SK-N-SH treated with all-trans-retinoic acid at 6 μM for 48 hours (cell line): ENCODE results near the gene EP400.

Source experiments
- ATAC-seq: fragments of 200-7000 bp; cut with Tn5 transposase; 3 replicates; pipeline ENCODE4 v1.9.1; 2020; ENCODE audit warnings: mild to moderate bottlenecking, moderate library complexity
- ARNTL ChIP-seq: fragments of 450-650 bp; formaldehyde crosslinking; IDR thresholded peaks from 2 replicates; pipeline ENCODE4 v1.5.0; 2020; ENCODE audit warnings: low read depth, mild to moderate bottlenecking, moderate library complexity, borderline replicate concordance
- BACH2 ChIP-seq: fragments of 250-450 bp; sonication (Bioruptor Pico); IDR thresholded peaks from 2 replicates; pipeline ENCODE4 v1.9.0; 2021; ENCODE audit warnings: mild to moderate bottlenecking, borderline replicate concordance
- CREB5 ChIP-seq: fragments of 250-450 bp; sonication (Bioruptor Pico); IDR thresholded peaks from 2 replicates; pipeline ENCODE4 v1.5.1; 2020; ENCODE audit warnings: low read depth, mild to moderate bottlenecking, moderate library complexity
- CSDC2 ChIP-seq: fragments of 250-450 bp; sonication (Bioruptor Pico); IDR thresholded peaks from 2 replicates; pipeline ENCODE4 v1.5.0; 2020; ENCODE audit warnings: mild to moderate bottlenecking, moderate library complexity
- CSRNP3 ChIP-seq: fragments of 250-450 bp; sonication (Bioruptor Pico); IDR thresholded peaks from 2 replicates; pipeline ENCODE4 v1.5.1; 2021; ENCODE audit warnings: mild to moderate bottlenecking, moderate library complexity
- ESRRG ChIP-seq: fragments of 250-450 bp; sonication (Bioruptor Pico); IDR thresholded peaks from 2 replicates; pipeline ENCODE4 v1.6.1; 2021; ENCODE audit warnings: mild to moderate bottlenecking
- GLIS3 ChIP-seq: fragments of 250-450 bp; sonication (Bioruptor Pico); IDR thresholded peaks from 2 replicates; pipeline ENCODE4 v1.5.0; 2020; ENCODE audit warnings: mild to moderate bottlenecking, moderate library complexity
- ISL1 ChIP-seq: fragments of 250-450 bp; sonication (Bioruptor Pico); IDR thresholded peaks from 2 replicates; pipeline ENCODE4 v2.1.2; 2022; ENCODE audit warnings: mild to moderate bottlenecking, moderate library complexity
- OSR1 ChIP-seq: fragments of 250-450 bp; sonication (Bioruptor Pico); IDR thresholded peaks from 2 replicates; pipeline ENCODE4 v1.8.0; 2022; ENCODE audit warnings: moderate library complexity, mild to moderate bottlenecking, inconsistent platforms
- PATZ1 ChIP-seq: fragments of 250-450 bp; sonication (Bioruptor Pico); IDR thresholded peaks from 2 replicates; pipeline ENCODE4 v1.8.0; 2020; ENCODE audit warnings: mild to moderate bottlenecking, moderate library complexity, borderline replicate concordance
- POU6F1 ChIP-seq: fragments of 250-450 bp; sonication (Bioruptor Pico); IDR thresholded peaks from 2 replicates; pipeline ENCODE4 v1.8.0; 2021; ENCODE audit warnings: low read depth, mild to moderate bottlenecking, moderate library complexity, borderline replicate concordance
- PPARA ChIP-seq: fragments of 250-450 bp; sonication (Bioruptor Pico); IDR thresholded peaks from 2 replicates; pipeline ENCODE4 v1.5.0; 2020; ENCODE audit warnings: mild to moderate bottlenecking, borderline replicate concordance
- RARB ChIP-seq: fragments of 250-450 bp; sonication (Bioruptor Pico); IDR thresholded peaks from 2 replicates; pipeline ENCODE4 v1.8.0; 2021; ENCODE audit warnings: mild to moderate bottlenecking, moderate library complexity
- SNAI2 ChIP-seq: fragments of 250-450 bp; sonication (Bioruptor Pico); IDR thresholded peaks from 2 replicates; pipeline ENCODE4 v1.5.0; 2020; ENCODE audit warnings: mild to moderate bottlenecking, moderate library complexity
- TCF4 ChIP-seq: fragments of 250-450 bp; sonication (Bioruptor Pico); IDR thresholded peaks from 2 replicates; pipeline ENCODE4 v1.8.0; 2021; ENCODE audit warnings: mild to moderate bottlenecking, moderate library complexity, borderline replicate concordance
- TOX ChIP-seq: fragments of 250-450 bp; sonication (Bioruptor Pico); IDR thresholded peaks from 2 replicates; pipeline ENCODE4 v1.8.0; 2021; ENCODE audit warnings: mild to moderate bottlenecking, moderate library complexity, borderline replicate concordance
- TSHZ2 ChIP-seq: fragments of 250-450 bp; sonication (Bioruptor Pico); IDR thresholded peaks from 2 replicates; pipeline ENCODE4 v1.5.0; 2020; ENCODE audit warnings: mild to moderate bottlenecking, moderate library complexity
- ZC3H10 ChIP-seq: fragments of 250-450 bp; sonication (Bioruptor Pico); IDR thresholded peaks from 2 replicates; pipeline ENCODE4 v1.5.1; 2021; ENCODE audit warnings: mild to moderate bottlenecking, moderate library complexity
- ZFP3 ChIP-seq: fragments of 250-450 bp; sonication (Bioruptor Pico); IDR thresholded peaks from 2 replicates; pipeline ENCODE4 v1.5.0; 2020; ENCODE audit warnings: mild to moderate bottlenecking, moderate library complexity
- ZNF565 ChIP-seq: fragments of 450-650 bp; formaldehyde crosslinking; conservative IDR thresholded peaks from 2 replicates; pipeline ENCODE4 v1.5.0; 2020; ENCODE audit warnings: low read depth, mild to moderate bottlenecking, moderate library complexity
- ZNF70 ChIP-seq: fragments of 450-650 bp; formaldehyde crosslinking; IDR thresholded peaks from 2 replicates; pipeline ENCODE4 v1.5.0; 2020; ENCODE audit warnings: mild to moderate bottlenecking, moderate library complexity
- ZNF8 ChIP-seq: fragments of 450-650 bp; formaldehyde crosslinking; IDR thresholded peaks from 2 replicates; pipeline ENCODE4 v1.5.0; 2020; ENCODE audit warnings: mild to moderate bottlenecking, moderate library complexity

Gene EP400

GRCh38 chr12:132000286-132000872, 50.6 kb downstream of the EP400 start:
- no peak for TF ChIP-seq RARB (CRISPR knock-in tag)
- no peak for TF ChIP-seq ZNF8 (CRISPR knock-in tag)
- no peak for TF ChIP-seq SNAI2 (CRISPR knock-in tag)
- no peak for TF ChIP-seq ISL1 (CRISPR knock-in tag)
- TF ChIP-seq BACH2 (CRISPR knock-in tag), result no peak
- TF ChIP-seq ARNTL (CRISPR knock-in tag), result no peak
- TF ChIP-seq POU6F1 (CRISPR knock-in tag), result no peak
- TF ChIP-seq PATZ1 (CRISPR knock-in tag), result no peak
- TF ChIP-seq ZFP3 (CRISPR knock-in tag), result no peak
- ATAC-seq, result no peak

- no peak for TF ChIP-seq SNAI2 (CRISPR knock-in tag)
- no peak for TF ChIP-seq PPARA (CRISPR knock-in tag)
- TF ChIP-seq ZNF565 (CRISPR knock-in tag), result no peak
- TF ChIP-seq ESRRG (CRISPR knock-in tag), result no peak
- no peak for TF ChIP-seq POU6F1 (CRISPR knock-in tag)
- TF ChIP-seq ISL1 (CRISPR knock-in tag), result no peak
- no peak for TF ChIP-seq CSDC2 (CRISPR knock-in tag)
- no peak for TF ChIP-seq ZFP3 (CRISPR knock-in tag)
- no peak for TF ChIP-seq ZNF70 (CRISPR knock-in tag)
- TF ChIP-seq, all 23 proteins: peak for 0
- ATAC-seq, result peak; percentile 94
Measured at GRCh38 chr12:132003846-132004245, 54.1 kb downstream of the EP400 start.

- TF ChIP-seq TCF4 (no peak), ZC3H10 (CRISPR knock-in tag) (no peak), ZNF8 (CRISPR knock-in tag) (no peak), GLIS3 (CRISPR knock-in tag) (no peak), CREB5 (no peak), OSR1 (no peak), CSRNP3 (CRISPR knock-in tag) (no peak), RARB (CRISPR knock-in tag) (no peak), ZNF565 (CRISPR knock-in tag) (no peak), BACH2 (CRISPR knock-in tag) (no peak), SNAI2 (CRISPR knock-in tag) (no peak), ISL1 (CRISPR knock-in tag) (no peak), ESRRG (CRISPR knock-in tag) (no peak), TOX (CRISPR knock-in tag) (no peak), ZNF70 (CRISPR knock-in tag) (no peak), ZFP3 (CRISPR knock-in tag) (no peak), TSHZ2 (no peak)
- ATAC-seq, result no peak
Measured at GRCh38 chr12:132004946-132005345, 55.2 kb downstream of the EP400 start.
